CD14-positive monocyte (primary cell): ENCODE measurements around the gene GNG8. TPM values are rescaled to one million over a fixed set of nuclear protein-coding genes. Genes with fewer than 3 reads are reported as not detected.

Experiments used
- DNase-seq, 3 donors: peaks; one replicate each; pipeline ENCODE4 v3.0.0-alpha.2; 2011 to 2022
- H2AFZ ChIP-seq: 2 replicates; pipeline ENCODE4 v1.6.0; 2012; ENCODE audit warnings: mild to moderate bottlenecking, low read depth, low read length, inconsistent platforms; ENCODE audit not compliant: insufficient read depth, poor library complexity, severe bottlenecking
- H3K27ac ChIP-seq, 2 donors: 1 replicate in 1 of 2; 2 replicates in 1 of 2; pipeline ENCODE4 v1.5.1; 2012 to 2013; ENCODE audit warnings: low read length in 2 of 2, control low read depth in 1 of 2, inconsistent platforms in 1 of 2, low read depth in 1 of 2, mild to moderate bottlenecking in 1 of 2
- H3K27me3 ChIP-seq, 2 donors: one replicate each; pipeline versions ENCODE4 v1.6.0 to v1.6.1; 2011 to 2013; ENCODE audit warnings: low read length in 2 of 2; ENCODE audit not compliant: control insufficient read depth in 2 of 2, insufficient read depth in 2 of 2
- H3K36me3 ChIP-seq, 2 donors: replicated peaks in 1 of 2; 1 replicate in 1 of 2; 2 replicates in 1 of 2; pipeline versions ENCODE4 v1.5.1 to v1.6.1; 2012 to 2013; ENCODE audit warnings: low read length in 2 of 2, control low read depth in 1 of 2, inconsistent platforms in 1 of 2, mild to moderate bottlenecking in 1 of 2; ENCODE audit not compliant: insufficient read depth in 2 of 2, control insufficient read depth in 1 of 2
- H3K4me1 ChIP-seq, 2 donors: 1 replicate in 1 of 2; 2 replicates in 1 of 2; pipeline versions ENCODE4 v1.5.1 to v1.6.1; 2012 to 2013; ENCODE audit warnings: low read length in 2 of 2, control low read depth in 1 of 2, inconsistent platforms in 1 of 2, mild to moderate bottlenecking in 1 of 2, moderate library complexity in 1 of 2; ENCODE audit not compliant: insufficient read depth in 2 of 2, control insufficient read depth in 1 of 2
- H3K4me2 ChIP-seq: replicated peaks from 2 replicates; pipeline ENCODE3; 2012; ENCODE audit warnings: low read length, moderate library complexity, mild to moderate bottlenecking; ENCODE audit not compliant: poor library complexity, severe bottlenecking; ENCODE audit errors: extremely low read depth
- H3K4me3 ChIP-seq, 3 experiments: fragments of 200-600 bp in 1 of 3; sonication (generic) in 1 of 3; replicated peaks in 1 of 3; 1 replicate in 2 of 3; 2 replicates in 1 of 3; pipeline ENCODE4 v1.5.1; 2011 to 2013; ENCODE audit warnings: low read length in 3 of 3, mild to moderate bottlenecking in 3 of 3, control low read depth in 2 of 3, low read depth in 2 of 3, inconsistent platforms in 1 of 3, moderate library complexity in 1 of 3
- H3K79me2 ChIP-seq: 2 replicates; pipeline ENCODE4 v1.6.0; 2012; ENCODE audit warnings: mild to moderate bottlenecking, control low read depth, inconsistent platforms, low read length, moderate library complexity; ENCODE audit not compliant: insufficient read depth
- H3K9ac ChIP-seq: 2 replicates; pipeline ENCODE4 v1.6.0; 2017; ENCODE audit warnings: low read length, mild to moderate bottlenecking; ENCODE audit not compliant: insufficient read depth, poor library complexity, severe bottlenecking
- H3K9me3 ChIP-seq, 2 donors: replicated peaks in 1 of 2; 1 replicate in 1 of 2; 2 replicates in 1 of 2; pipeline versions ENCODE4 v1.5.1 to v1.6.1; 2012 to 2013; ENCODE audit warnings: low read length in 2 of 2, control low read depth in 1 of 2; ENCODE audit not compliant: control insufficient read depth in 1 of 2, insufficient read depth in 1 of 2
- H4K20me1 ChIP-seq: 2 replicates; pipeline ENCODE4 v1.6.0; 2012; ENCODE audit warnings: mild to moderate bottlenecking, low read length, control low read depth, moderate library complexity; ENCODE audit not compliant: insufficient read depth
- H3K27ac Mint-ChIP-seq, 7 donors: one replicate each; pipeline ENCODE4 v1.8.0; 2020; ENCODE audit warnings: mild to moderate bottlenecking in 7 of 7, mixed read lengths in 7 of 7, moderate library complexity in 6 of 7, inconsistent platforms in 2 of 7
- H3K27me3 Mint-ChIP-seq, 3 donors: one replicate each; pipeline ENCODE4 v1.8.0; 2021 to 2022; ENCODE audit warnings: low read depth in 3 of 3, mild to moderate bottlenecking in 3 of 3, mixed read lengths in 3 of 3, moderate library complexity in 3 of 3, inconsistent platforms in 1 of 3
- H3K36me3 Mint-ChIP-seq, 2 donors: one replicate each; pipeline ENCODE4 v1.8.0; 2020; ENCODE audit warnings: mixed read lengths in 2 of 2, inconsistent platforms in 1 of 2, mild to moderate bottlenecking in 1 of 2
- H3K4me1 Mint-ChIP-seq: one replicate; pipeline ENCODE4 v1.8.0; 2020; ENCODE audit warnings: mild to moderate bottlenecking, mixed read lengths
- H3K4me3 Mint-ChIP-seq, 2 donors: one replicate each; pipeline ENCODE4 v1.8.0; 2020; ENCODE audit warnings: mild to moderate bottlenecking in 2 of 2, mixed read lengths in 2 of 2, moderate library complexity in 1 of 2
- H3K9me3 Mint-ChIP-seq, 7 donors: one replicate each; pipeline ENCODE4 v1.8.0; 2020 to 2022; ENCODE audit warnings: mixed read lengths in 7 of 7, mild to moderate bottlenecking in 6 of 7, moderate library complexity in 6 of 7, inconsistent platforms in 2 of 7
- CTCF ChIP-seq: fragments of 200-600 bp; IDR thresholded peaks from one replicate; pipeline ENCODE4 v1.8.0; 2022; ENCODE audit warnings: antibody characterized with exemption, mild to moderate bottlenecking
- WGBS: methylation state at CpG from one replicate; pipeline ENCODE4 v1.1.5; 2013; ENCODE audit warnings: missing lambda C conversion rate; ENCODE audit not compliant: insufficient coverage; 5-methylcytosine and 5-hydroxymethylcytosine counted together
- intact Hi-C, 2 donors: fragments of 100-400 bp; cut with micrococcal nuclease; formaldehyde crosslinking; loops; one replicate each; pipeline versions ENCODE4 v1.15.0 to v1.15.1; 2023
- polyA plus RNA-seq, 3 donors: library from polyadenylated mRNA; depleted of rRNA in 1 of 3; unstranded in 2 of 3; stranded (reverse) in 1 of 3; fragments of 300-500 nt in 2 of 3; fragments of >200 nt in 1 of 3; fragmentation: Illumina TruSeq in 2 of 3; gene quantifications; 1 replicate in 2 of 3; 2 replicates in 1 of 3; pipeline ENCODE4 v1.2.3, GENCODE V29; 2012 to 2021

The GNG8 gene
- polyA plus RNA-seq, 3 donors, result not detected

GRCh38 chr19:46598372-46598917 is 37.6 kb downstream of the GNG8 start:
- Histone ChIP-seq H3K4me3 (no peak overlapping the region), H3K79me2 (peaks cover 23% of the 10 kb centered on the region), H3K27ac (no peak overlapping the region), H4K20me1 (peaks cover 17% of the 10 kb centered on the region), H2AFZ (no peak overlapping the region), H3K27me3 (no peaks in the 10 kb centered on the region), H3K4me1 (peaks cover 23 to 27% of the 10 kb centered on the region in 2 donors), H3K9me3 (peaks cover 4 to 6% of the 10 kb centered on the region in 2 donors), H3K4me2 (no peak overlapping the region), H3K36me3 (no peaks in the 10 kb centered on the region), H3K9ac (no peak overlapping the region)
- DNase-seq, result no peak
- no peak overlapping the region for H3K4me3 Mint-ChIP-seq
- peaks cover 4 to 17% (median 15%) of the 10 kb centered on the region in 7 donors for H3K9me3 Mint-ChIP-seq
- 100% methylated on average over 1 of the region's 4 CpGs for WGBS
- H3K36me3 Mint-ChIP-seq, result peaks cover 3 to 6% of the 10 kb centered on the region in 2 donors
- TF ChIP-seq CTCF, result no peak
- H3K27me3 Mint-ChIP-seq, result peaks cover 5 to 10% (median 5%) of the 10 kb centered on the region in 3 donors
- intact Hi-C loops, result no loop called here
- H3K4me1 Mint-ChIP-seq, result peaks cover 22% of the 10 kb centered on the region
- H3K27ac Mint-ChIP-seq, result no peak overlapping the region

- no peak overlapping the region for H3K4me3 ChIP-seq
- H3K27ac Mint-ChIP-seq, result no peak overlapping the region
- intact Hi-C loops, result no loop called here
- no peaks in the 10 kb centered on the region for H3K27me3 ChIP-seq
- peaks cover 14% of the 10 kb centered on the region for H3K4me1 Mint-ChIP-seq
- H3K27me3 Mint-ChIP-seq, result peaks cover 5 to 10% (median 8%) of the 10 kb centered on the region in 3 donors
- no peak for TF ChIP-seq CTCF
- H4K20me1 ChIP-seq, result no peaks in the 10 kb centered on the region
- no peaks in the 10 kb centered on the region for H3K79me2 ChIP-seq
- H3K9ac ChIP-seq, result no peak overlapping the region
- H3K36me3 Mint-ChIP-seq, result peaks cover 0 to 3% of the 10 kb centered on the region in 2 donors
- H3K9me3 Mint-ChIP-seq, result peaks cover 4 to 21% (median 15%) of the 10 kb centered on the region in 7 donors
- H3K27ac ChIP-seq, result no peak overlapping the region
- DNase-seq, result no peak
- H2AFZ ChIP-seq, result no peak overlapping the region
- no CpG with 5 or more reads among the region's 6 CpGs for WGBS
- peaks cover 4 to 6% of the 10 kb centered on the region in 2 donors for H3K9me3 ChIP-seq
- H3K4me2 ChIP-seq, result no peak overlapping the region
- no peaks in the 10 kb centered on the region for H3K36me3 ChIP-seq
- H3K4me3 Mint-ChIP-seq, result no peak overlapping the region
- H3K4me1 ChIP-seq, result peaks cover 7 to 8% of the 10 kb centered on the region in 2 donors
Observed at GRCh38 chr19:46596008-46596407, 40.0 kb downstream of the GNG8 start.
